SK-N-SH (cell line): ENCODE data around the gene C16orf74. TPM values are rescaled to one million over a fixed set of nuclear protein-coding genes. Genes with fewer than 3 reads are reported as not detected.

Source experiments
- CTCF ChIA-PET: fragments of 300-600, 350-600 bp; formaldehyde crosslinking; extraction: SDS; loops from one replicate; lab custom pipeline; 2021; lab: Yijun Ruan, JAX
- POLR2A ChIA-PET: fragments of 350-600 bp; sonication (Branson Sonifier 250); formaldehyde crosslinking; extraction: SDS; loops from one replicate; lab custom pipeline; 2020; ENCODE audit warnings: antibody characterized with exemption, inconsistent platforms; lab: Yijun Ruan, JAX
- DNase-seq: peaks from one replicate; pipeline ENCODE4 v3.0.0; 2012
- H2AFZ ChIP-seq: fragments of 200-600 bp; sonication (generic); 2 replicates; pipeline ENCODE4 v1.8.1; 2016; ENCODE audit warnings: antibody characterized with exemption, mild to moderate bottlenecking, low read depth
- H3F3A ChIP-seq: fragments of 200-600 bp; sonication (generic); replicated peaks from 2 replicates; pipeline ENCODE3; 2016; ENCODE audit warnings: antibody characterized with exemption, mild to moderate bottlenecking; ENCODE audit not compliant: insufficient read depth
- H3K27ac ChIP-seq, 2 experiments: fragments of 200-500 bp in 1 of 2; fragments of 200-600 bp in 1 of 2; sonication (Bioruptor generic) in 1 of 2; sonication (generic), shearing (Covaris generic) in 1 of 2; 2 replicates each; pipeline versions ENCODE4 v1.5.1 to v1.6.1; 2014 to 2016; ENCODE audit warnings: low read depth in 2 of 2, inconsistent platforms in 1 of 2, low read length in 1 of 2, mild to moderate bottlenecking in 1 of 2, mixed read lengths in 1 of 2
- H3K27me3 ChIP-seq: fragments of 200-600 bp; sonication (generic), shearing (Covaris generic); 2 replicates; pipeline ENCODE4 v1.6.1; 2016; ENCODE audit warnings: mixed run types; ENCODE audit not compliant: insufficient read depth
- H3K36me3 ChIP-seq, 2 experiments: fragments of 200-500 bp in 1 of 2; fragments of 200-600 bp in 1 of 2; sonication (Bioruptor generic) in 1 of 2; sonication (generic) in 1 of 2; replicated peaks in 1 of 2; 2 replicates each; pipeline versions ENCODE3 to v1.5.1; 2014 to 2016; ENCODE audit warnings: low read length in 1 of 2, mild to moderate bottlenecking in 1 of 2; ENCODE audit not compliant: insufficient read depth in 2 of 2, control insufficient read depth in 1 of 2
- H3K4me1 ChIP-seq, 2 experiments: fragments of 200-500 bp in 1 of 2; fragments of 200-600 bp in 1 of 2; sonication (Bioruptor generic) in 1 of 2; sonication (generic), shearing (Covaris generic) in 1 of 2; 2 replicates each; pipeline versions ENCODE4 v1.5.1 to v1.6.1; 2014 to 2016; ENCODE audit warnings: low read depth in 1 of 2, low read length in 1 of 2, mixed run types in 1 of 2; ENCODE audit not compliant: insufficient read depth in 2 of 2, control insufficient read depth in 1 of 2
- H3K4me2 ChIP-seq: fragments of 200-600 bp; sonication (generic), shearing (Covaris generic); 2 replicates; pipeline ENCODE4 v1.6.1; 2017; ENCODE audit warnings: mixed run types
- H3K4me3 ChIP-seq, 2 experiments: fragments of 200-500 bp in 1 of 2; fragments of 200-600 bp in 1 of 2; sonication (Bioruptor generic) in 1 of 2; sonication (generic), shearing (Covaris generic) in 1 of 2; 2 replicates each; pipeline versions ENCODE4 v1.5.1 to v1.8.1; 2014 to 2016; ENCODE audit warnings: low read depth in 2 of 2, inconsistent platforms in 1 of 2, low read length in 1 of 2, mild to moderate bottlenecking in 1 of 2, mixed read lengths in 1 of 2, moderate library complexity in 1 of 2
- H3K79me2 ChIP-seq: fragments of 200-600 bp; sonication (generic); 2 replicates; pipeline ENCODE4 v1.8.1; 2017; ENCODE audit warnings: mild to moderate bottlenecking; ENCODE audit not compliant: insufficient read depth
- H3K9ac ChIP-seq: fragments of 200-600 bp; sonication (generic); 2 replicates; pipeline ENCODE4 v1.6.1; 2017; ENCODE audit warnings: mixed run types
- H3K9me2 ChIP-seq: fragments of 200-600 bp; sonication (generic); 2 replicates; pipeline ENCODE4 v1.6.1; 2017; ENCODE audit warnings: mixed run types
- H3K9me3 ChIP-seq: fragments of 200-600 bp; sonication (generic); 2 replicates; pipeline ENCODE4 v1.6.1; 2017; ENCODE audit warnings: mixed run types, mild to moderate bottlenecking, moderate library complexity
- H4K20me1 ChIP-seq: fragments of 200-600 bp; sonication (generic); 2 replicates; pipeline ENCODE4 v1.6.1; 2017; ENCODE audit warnings: mild to moderate bottlenecking, mixed run types; ENCODE audit not compliant: insufficient read depth
- CTCF ChIP-seq: fragments of 200-600 bp; sonication (generic); IDR thresholded peaks from 2 replicates; pipeline ENCODE4 v1.6.1; 2017; ENCODE audit warnings: antibody characterized with exemption, mild to moderate bottlenecking, moderate library complexity
- EP300 ChIP-seq, 2 experiments: IDR thresholded peaks; 2 replicates each; pipeline versions ENCODE4 v1.4.0 to v1.6.1; 2012; ENCODE audit warnings: borderline replicate concordance in 1 of 2, low read depth in 1 of 2, low read length in 1 of 2
- FOXJ3 ChIP-seq: sonication (generic); formaldehyde crosslinking; IDR thresholded peaks from 2 replicates; pipeline ENCODE4 v1.5.1; 2020; ENCODE audit warnings: mild to moderate bottlenecking, missing genetic modification reagents
- GABPA ChIP-seq: IDR thresholded peaks from 2 replicates; pipeline ENCODE4 v1.4.0; 2012; ENCODE audit warnings: low read depth, mild to moderate bottlenecking
- JUND ChIP-seq: IDR thresholded peaks from 2 replicates; pipeline ENCODE4 v1.4.0; 2012
- MEF2A ChIP-seq: IDR thresholded peaks from 2 replicates; pipeline ENCODE4 v1.4.0; 2012; ENCODE audit warnings: low read depth, borderline replicate concordance
- MXI1 ChIP-seq: IDR thresholded peaks from 2 replicates; pipeline ENCODE4 v1.6.1; 2012; ENCODE audit warnings: mild to moderate bottlenecking, low read depth, low read length, improper control_type of control experiment
- NFIC ChIP-seq: IDR thresholded peaks from 2 replicates; pipeline ENCODE4 v1.4.0; 2012; ENCODE audit warnings: borderline replicate concordance
- PBX3 ChIP-seq: IDR thresholded peaks from 2 replicates; pipeline ENCODE4; 2012
- RCOR1 ChIP-seq: fragments of 150-350 bp; IDR thresholded peaks from 2 replicates; pipeline ENCODE4 v1.6.1; 2017; ENCODE audit warnings: antibody characterized with exemption, low read length
- TEAD4 ChIP-seq: IDR thresholded peaks from 2 replicates; pipeline ENCODE4 v1.4.0; 2012; ENCODE audit warnings: mild to moderate bottlenecking, borderline replicate concordance; ENCODE audit not compliant: insufficient read depth
- YY1 ChIP-seq: IDR thresholded peaks from 2 replicates; pipeline ENCODE4 v1.4.0; 2012; ENCODE audit warnings: low read depth, mild to moderate bottlenecking
- WGBS: methylation state at CpG from one replicate; pipeline ENCODE4 v1.1.6; 2017; ENCODE audit warnings: low lambda C conversion rate; 5-methylcytosine and 5-hydroxymethylcytosine counted together
- polyA plus RNA-seq, 3 experiments: library from polyadenylated mRNA; depleted of rRNA; stranded (reverse); fragments of >200 nt; gene quantifications; 2 replicates each; pipeline ENCODE4 v1.2.3, GENCODE V29; 2012
- TF ChIP-seq, protein P1 (sequence below): IDR thresholded peaks from 2 replicates; pipeline ENCODE4 v1.4.0; 2012; ENCODE audit warnings: low read depth
- TF ChIP-seq, protein P2 (sequence below): fragments of 150-350 bp; IDR thresholded peaks from 2 replicates; pipeline ENCODE4 v1.6.1; 2016; ENCODE audit warnings: mild to moderate bottlenecking, low read depth, low read length
- TF ChIP-seq, protein P3 (sequence below): IDR thresholded peaks from 2 replicates; pipeline ENCODE4 v1.4.0; 2012; ENCODE audit warnings: low read depth, borderline replicate concordance

C16orf74 gene
- polyA plus RNA-seq, 1 of the 3 experiments (the other 2 are of a cell fraction) = 27.2 TPM

DNA sequence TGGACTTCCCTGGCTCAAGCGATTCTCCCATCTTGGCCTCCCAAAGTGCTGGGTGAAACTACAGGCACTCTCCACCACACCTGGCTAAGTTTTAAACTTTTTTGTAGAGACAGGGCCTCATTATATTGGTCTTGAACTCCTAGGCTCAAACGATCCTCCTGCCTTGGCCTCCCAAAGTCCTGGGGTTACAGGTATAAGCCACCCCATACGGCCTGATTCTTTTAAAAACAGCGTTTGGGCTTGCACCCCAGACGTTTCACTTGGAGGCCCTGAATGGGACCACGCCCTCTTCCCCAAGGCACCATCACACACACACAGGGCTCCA lies 32.8 kb downstream of the C16orf74 start:
- H4K20me1 ChIP-seq = peaks cover 22% of the 10 kb centered on the region
- TF ChIP-seq MEF2A = no peak
- TF ChIP-seq FOXJ3 (CRISPR knock-in tag) = no peak
- TF ChIP-seq JUND = no peak
- TF ChIP-seq EP300 (IDR thresholded peaks at IDR 0.05; ENCODE audit: borderline replicate concordance in 1 of 2, low read depth in 1 of 2, low read length in 1 of 2) = no peak
- no peak for TF ChIP-seq RCOR1
- no peak for TF ChIP-seq MXI1
- TF ChIP-seq NFIC = no peak
- no peak; the same call in 1 of the 2 replicates for TF ChIP-seq CTCF
- TF ChIP-seq, protein P1, sequence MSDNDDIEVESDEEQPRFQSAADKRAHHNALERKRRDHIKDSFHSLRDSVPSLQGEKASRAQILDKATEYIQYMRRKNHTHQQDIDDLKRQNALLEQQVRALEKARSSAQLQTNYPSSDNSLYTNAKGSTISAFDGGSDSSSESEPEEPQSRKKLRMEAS = no peak
- TF ChIP-seq TEAD4 = no peak
- no peak for TF ChIP-seq PBX3
- no peak for TF ChIP-seq YY1
- TF ChIP-seq, protein P2, sequence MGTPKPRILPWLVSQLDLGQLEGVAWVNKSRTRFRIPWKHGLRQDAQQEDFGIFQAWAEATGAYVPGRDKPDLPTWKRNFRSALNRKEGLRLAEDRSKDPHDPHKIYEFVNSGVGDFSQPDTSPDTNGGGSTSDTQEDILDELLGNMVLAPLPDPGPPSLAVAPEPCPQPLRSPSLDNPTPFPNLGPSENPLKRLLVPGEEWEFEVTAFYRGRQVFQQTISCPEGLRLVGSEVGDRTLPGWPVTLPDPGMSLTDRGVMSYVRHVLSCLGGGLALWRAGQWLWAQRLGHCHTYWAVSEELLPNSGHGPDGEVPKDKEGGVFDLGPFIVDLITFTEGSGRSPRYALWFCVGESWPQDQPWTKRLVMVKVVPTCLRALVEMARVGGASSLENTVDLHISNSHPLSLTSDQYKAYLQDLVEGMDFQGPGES = no peak
- TF ChIP-seq GABPA = no peak
- TF ChIP-seq, protein P3, sequence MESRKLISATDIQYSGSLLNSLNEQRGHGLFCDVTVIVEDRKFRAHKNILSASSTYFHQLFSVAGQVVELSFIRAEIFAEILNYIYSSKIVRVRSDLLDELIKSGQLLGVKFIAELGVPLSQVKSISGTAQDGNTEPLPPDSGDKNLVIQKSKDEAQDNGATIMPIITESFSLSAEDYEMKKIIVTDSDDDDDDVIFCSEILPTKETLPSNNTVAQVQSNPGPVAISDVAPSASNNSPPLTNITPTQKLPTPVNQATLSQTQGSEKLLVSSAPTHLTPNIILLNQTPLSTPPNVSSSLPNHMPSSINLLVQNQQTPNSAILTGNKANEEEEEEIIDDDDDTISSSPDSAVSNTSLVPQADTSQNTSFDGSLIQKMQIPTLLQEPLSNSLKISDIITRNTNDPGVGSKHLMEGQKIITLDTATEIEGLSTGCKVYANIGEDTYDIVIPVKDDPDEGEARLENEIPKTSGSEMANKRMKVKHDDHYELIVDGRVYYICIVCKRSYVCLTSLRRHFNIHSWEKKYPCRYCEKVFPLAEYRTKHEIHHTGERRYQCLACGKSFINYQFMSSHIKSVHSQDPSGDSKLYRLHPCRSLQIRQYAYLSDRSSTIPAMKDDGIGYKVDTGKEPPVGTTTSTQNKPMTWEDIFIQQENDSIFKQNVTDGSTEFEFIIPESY = no peak
- no peaks in the 10 kb centered on the region for H3K27me3 ChIP-seq
- WGBS = 36% methylated on average over 6 of the region's 6 CpGs
- no peak overlapping the region for H3K9ac ChIP-seq
- H3F3A ChIP-seq = peaks cover 10% of the 10 kb centered on the region
- H3K36me3 ChIP-seq = no peaks in the 10 kb centered on the region
- peaks cover 0 to 17% of the 10 kb centered on the region in 2 experiments; a peak in 1 of 4 replicates for H3K4me1 ChIP-seq
- no peak overlapping the region for H3K4me2 ChIP-seq
- H3K9me3 ChIP-seq = no peaks in the 10 kb centered on the region
- H3K4me3 ChIP-seq = no peak overlapping the region
- POLR2A ChIA-PET = no interaction called here
- CTCF ChIA-PET = interaction anchor here (0.7 to 6.6 kb wide), 27 partner anchors 9 to 468 kb away, joined by 3 to 138 read pairs (median 4); no protein-coding TSS in a partner anchor
- no peaks in the 10 kb centered on the region for H3K9me2 ChIP-seq
- no peaks in the 10 kb centered on the region; the same call in 1 of the 2 replicates for H3K79me2 ChIP-seq
- no peak overlapping the region for H2AFZ ChIP-seq
- H3K27ac ChIP-seq = no peak overlapping the region
- DNase-seq = no peak
